Mesothelial cell of epicardium (in vitro differentiated cells): ENCODE results near the gene ARX. TPM values are rescaled to one million over a fixed set of nuclear protein-coding genes. Genes with fewer than 3 reads are reported as not detected.

Source experiments
- DNase-seq, 2 experiments: peaks; one replicate each; pipeline ENCODE4 v3.0.0; 2021; ENCODE audit warnings: low spot score in 2 of 2; ENCODE audit not compliant: unreplicated experiment in 2 of 2
- H3K27ac Mint-ChIP-seq: 2 replicates; pipeline ENCODE4 v1.8.0; 2021; ENCODE audit warnings: mixed read lengths
- H3K27me3 Mint-ChIP-seq: 2 replicates; pipeline ENCODE4 v1.8.0; 2021; ENCODE audit warnings: low read depth, mixed read lengths
- H3K36me3 Mint-ChIP-seq: 2 replicates; pipeline ENCODE4 v1.8.0; 2021; ENCODE audit warnings: mixed read lengths
- H3K4me1 Mint-ChIP-seq: 2 replicates; pipeline ENCODE4 v1.8.0; 2021; ENCODE audit warnings: mixed read lengths
- H3K4me3 Mint-ChIP-seq: 2 replicates; pipeline ENCODE4 v1.8.0; 2021; ENCODE audit warnings: mild to moderate bottlenecking, moderate library complexity, mixed read lengths
- H3K9me3 Mint-ChIP-seq: 2 replicates; pipeline ENCODE4 v1.8.0; 2021; ENCODE audit warnings: mixed read lengths
- total RNA-seq: library from RNA; stranded (reverse); gene quantifications from 3 replicates; pipeline ENCODE4 v1.2.1, GENCODE V29; 2021
- TF ChIP-seq, protein P1 (sequence below): fragments of 200-600 bp; sonication (generic); IDR thresholded peaks from one replicate; pipeline ENCODE4 v1.5.0; 2021; ENCODE audit warnings: antibody characterized with exemption; ENCODE audit not compliant: unreplicated experiment

Gene ARX
- total RNA-seq, 1 donor from 2014 or later = not detected

DNA sequence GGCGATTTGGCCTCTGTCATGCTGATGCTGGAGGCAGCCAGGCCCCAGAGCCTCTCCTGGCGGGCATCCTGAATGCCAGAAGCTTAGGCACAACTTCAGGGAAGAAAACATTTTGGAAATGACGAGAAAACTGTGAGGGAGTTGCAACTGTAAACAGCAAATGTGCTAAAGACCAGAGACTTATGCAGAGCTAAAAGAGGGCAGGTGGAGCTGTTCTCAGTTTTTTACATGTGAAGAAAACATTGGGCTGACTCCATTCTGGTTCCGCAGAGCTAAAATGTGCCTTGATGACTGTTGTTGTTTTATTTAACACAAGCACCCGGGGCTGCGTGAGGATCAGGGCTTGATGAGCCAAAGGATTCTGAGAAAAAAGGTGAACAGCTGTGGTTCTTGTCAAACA, 10.8 kb upstream of the ARX start:
- Mint-ChIP-seq H3K9me3 (no peaks in the 10 kb centered on the region), H3K4me1 (peaks cover 6% of the 10 kb centered on the region), H3K27me3 (peaks cover 87% of the 10 kb centered on the region), H3K36me3 (no peaks in the 10 kb centered on the region), H3K4me3 (no peak overlapping the region), H3K27ac (no peak overlapping the region)
- DNase-seq = no peak
- TF ChIP-seq, protein P1, sequence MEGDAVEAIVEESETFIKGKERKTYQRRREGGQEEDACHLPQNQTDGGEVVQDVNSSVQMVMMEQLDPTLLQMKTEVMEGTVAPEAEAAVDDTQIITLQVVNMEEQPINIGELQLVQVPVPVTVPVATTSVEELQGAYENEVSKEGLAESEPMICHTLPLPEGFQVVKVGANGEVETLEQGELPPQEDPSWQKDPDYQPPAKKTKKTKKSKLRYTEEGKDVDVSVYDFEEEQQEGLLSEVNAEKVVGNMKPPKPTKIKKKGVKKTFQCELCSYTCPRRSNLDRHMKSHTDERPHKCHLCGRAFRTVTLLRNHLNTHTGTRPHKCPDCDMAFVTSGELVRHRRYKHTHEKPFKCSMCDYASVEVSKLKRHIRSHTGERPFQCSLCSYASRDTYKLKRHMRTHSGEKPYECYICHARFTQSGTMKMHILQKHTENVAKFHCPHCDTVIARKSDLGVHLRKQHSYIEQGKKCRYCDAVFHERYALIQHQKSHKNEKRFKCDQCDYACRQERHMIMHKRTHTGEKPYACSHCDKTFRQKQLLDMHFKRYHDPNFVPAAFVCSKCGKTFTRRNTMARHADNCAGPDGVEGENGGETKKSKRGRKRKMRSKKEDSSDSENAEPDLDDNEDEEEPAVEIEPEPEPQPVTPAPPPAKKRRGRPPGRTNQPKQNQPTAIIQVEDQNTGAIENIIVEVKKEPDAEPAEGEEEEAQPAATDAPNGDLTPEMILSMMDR = no peak

DNA sequence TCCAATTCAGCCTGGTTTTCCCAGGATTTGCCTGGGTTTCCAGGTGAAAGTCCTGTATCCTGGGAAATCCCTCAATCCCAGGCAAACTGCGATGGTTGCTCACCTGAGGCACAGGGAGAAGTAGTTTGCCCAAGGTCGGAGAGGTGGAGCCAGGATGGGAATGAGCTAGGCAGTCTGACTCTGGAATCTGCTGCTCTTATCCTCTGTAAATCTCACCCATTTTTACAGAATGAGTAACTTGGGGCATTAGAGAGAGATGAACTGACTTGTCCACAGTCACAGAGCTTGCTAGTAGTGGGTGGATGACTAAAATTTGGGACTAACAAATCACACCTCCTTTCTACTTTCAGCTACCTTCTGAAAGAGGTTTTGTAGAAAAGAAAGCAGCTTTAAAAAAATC, 9.8 kb upstream of the ARX start:
- TF ChIP-seq, protein P1 = no peak
- peaks cover 10% of the 10 kb centered on the region for H3K4me1 Mint-ChIP-seq
- no peak overlapping the region for H3K27ac Mint-ChIP-seq
- no peaks in the 10 kb centered on the region for H3K9me3 Mint-ChIP-seq
- peaks cover 89% of the 10 kb centered on the region for H3K27me3 Mint-ChIP-seq
- no peaks in the 10 kb centered on the region for H3K36me3 Mint-ChIP-seq
- no peak for DNase-seq
- no peak overlapping the region for H3K4me3 Mint-ChIP-seq

DNA sequence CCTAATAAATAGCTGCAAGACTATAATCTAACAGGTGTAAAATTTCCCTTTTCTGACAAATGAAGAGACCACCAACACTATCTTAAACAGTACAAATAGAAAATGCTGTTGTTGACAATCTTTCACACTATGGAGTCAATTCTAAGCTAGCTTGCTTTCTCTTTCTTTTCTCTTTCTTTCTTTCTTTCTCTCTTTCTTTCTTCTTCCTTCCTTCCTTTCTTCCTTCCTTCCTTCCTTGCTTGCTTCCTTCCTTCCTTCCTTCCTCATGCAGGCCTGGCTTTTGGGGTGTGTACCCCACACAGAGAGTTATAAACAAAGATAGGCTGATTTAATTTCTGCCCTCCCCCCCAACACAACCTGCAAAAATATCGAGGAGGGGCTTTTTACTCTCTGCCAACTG, 8.1 kb upstream of the ARX start:
- Mint-ChIP-seq H3K4me3 (no peak overlapping the region), H3K27ac (no peak overlapping the region), H3K9me3 (no peaks in the 10 kb centered on the region), H3K4me1 (peaks cover 16% of the 10 kb centered on the region), H3K36me3 (no peaks in the 10 kb centered on the region), H3K27me3 (peaks cover 93% of the 10 kb centered on the region)
- TF ChIP-seq, protein P1 = no peak
- no peak for DNase-seq

DNA sequence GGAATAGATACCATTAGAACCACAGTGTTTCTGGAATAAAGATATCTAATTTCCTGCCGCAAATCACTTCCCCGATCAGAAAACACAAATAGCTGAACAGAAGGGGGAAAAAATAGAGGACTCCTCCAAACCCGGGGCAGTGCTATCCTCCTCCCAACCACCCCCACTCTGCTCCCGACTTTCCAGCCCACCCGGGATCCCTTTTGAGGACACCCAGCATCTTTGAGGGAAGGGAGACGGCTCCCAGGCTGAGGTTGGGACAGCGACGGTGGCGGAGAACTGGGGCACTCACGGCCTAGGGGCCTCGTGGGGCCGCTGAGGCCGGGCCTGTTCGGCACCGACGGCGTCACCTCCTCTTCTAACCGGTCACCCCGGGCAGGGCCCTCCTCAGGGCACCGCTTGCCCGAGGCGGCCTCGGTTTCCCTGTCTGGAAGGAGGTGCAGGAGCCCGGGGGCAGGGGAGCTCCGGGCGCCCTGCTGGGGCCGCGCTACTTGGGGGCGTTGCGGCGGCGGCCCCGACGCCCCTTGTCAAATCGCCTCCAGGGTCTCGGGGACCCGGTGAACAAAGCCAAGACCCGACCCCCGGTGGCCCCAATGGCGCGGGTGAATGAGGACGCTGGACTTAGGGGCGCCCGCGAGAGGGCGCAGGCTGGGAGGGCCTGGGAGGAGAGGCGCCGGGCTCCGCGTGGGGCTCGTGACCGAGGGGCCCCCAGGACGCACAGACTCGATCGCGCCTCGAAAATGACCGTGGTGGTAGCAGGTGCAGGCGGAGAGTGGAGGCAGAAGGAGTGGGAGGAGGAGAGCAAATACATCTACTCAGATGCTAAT, 6.9 kb upstream of the ARX start:
- Mint-ChIP-seq H3K27me3 (peaks cover 96% of the 10 kb centered on the region), H3K4me1 (peaks cover 17% of the 10 kb centered on the region), H3K9me3 (no peaks in the 10 kb centered on the region), H3K4me3 (no peak overlapping the region), H3K36me3 (no peaks in the 10 kb centered on the region), H3K27ac (no peak overlapping the region)
- DNase-seq = no peak
- TF ChIP-seq, protein P1 = peak; percentile 19

DNA sequence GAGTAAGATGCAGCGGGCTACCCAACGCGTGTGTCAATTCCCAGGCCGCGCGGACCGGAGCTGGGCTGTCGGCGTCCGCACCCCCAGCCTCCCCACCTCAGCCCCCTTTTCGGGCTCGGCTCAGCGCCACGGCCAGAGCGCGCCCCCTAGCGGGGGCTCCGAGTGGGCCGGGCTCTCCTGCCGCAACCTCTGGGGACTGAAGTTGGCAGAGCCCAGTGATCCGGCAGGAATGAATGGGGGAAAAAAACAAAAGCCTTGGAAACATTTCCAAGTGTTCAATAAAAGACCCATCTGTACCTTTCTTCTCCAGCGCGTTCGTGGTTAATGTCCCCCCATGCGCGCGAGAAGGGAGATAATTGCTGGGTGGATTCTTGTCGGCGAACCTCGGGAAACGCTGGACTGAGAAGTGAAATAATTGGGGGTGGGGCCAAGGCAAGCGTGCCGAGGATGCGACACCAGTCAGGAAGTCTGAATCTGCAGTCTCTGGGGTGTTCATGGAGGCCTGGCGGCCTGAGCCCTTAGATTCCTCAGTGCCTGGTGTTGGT, 5.2 kb upstream of the ARX start:
- H3K27me3 Mint-ChIP-seq = peaks cover 98% of the 10 kb centered on the region
- no peak overlapping the region for H3K27ac Mint-ChIP-seq
- DNase-seq = peak in 1 of 2 experiments; percentile 77
- no peaks in the 10 kb centered on the region for H3K9me3 Mint-ChIP-seq
- H3K4me1 Mint-ChIP-seq = peaks cover 28% of the 10 kb centered on the region
- H3K4me3 Mint-ChIP-seq = peak overlapping the region; percentile 15
- no peaks in the 10 kb centered on the region for H3K36me3 Mint-ChIP-seq
- TF ChIP-seq, protein P1 = peak; percentile 91
